ENCODE data around the gene MUC2. TPM values are rescaled to one million over a fixed set of nuclear protein-coding genes. Genes with fewer than 3 reads are reported as not detected.

The MUC2 gene
- total RNA-seq, 4 donors from 2014 or later: 269 to 910 (median 671) TPM

DNA sequence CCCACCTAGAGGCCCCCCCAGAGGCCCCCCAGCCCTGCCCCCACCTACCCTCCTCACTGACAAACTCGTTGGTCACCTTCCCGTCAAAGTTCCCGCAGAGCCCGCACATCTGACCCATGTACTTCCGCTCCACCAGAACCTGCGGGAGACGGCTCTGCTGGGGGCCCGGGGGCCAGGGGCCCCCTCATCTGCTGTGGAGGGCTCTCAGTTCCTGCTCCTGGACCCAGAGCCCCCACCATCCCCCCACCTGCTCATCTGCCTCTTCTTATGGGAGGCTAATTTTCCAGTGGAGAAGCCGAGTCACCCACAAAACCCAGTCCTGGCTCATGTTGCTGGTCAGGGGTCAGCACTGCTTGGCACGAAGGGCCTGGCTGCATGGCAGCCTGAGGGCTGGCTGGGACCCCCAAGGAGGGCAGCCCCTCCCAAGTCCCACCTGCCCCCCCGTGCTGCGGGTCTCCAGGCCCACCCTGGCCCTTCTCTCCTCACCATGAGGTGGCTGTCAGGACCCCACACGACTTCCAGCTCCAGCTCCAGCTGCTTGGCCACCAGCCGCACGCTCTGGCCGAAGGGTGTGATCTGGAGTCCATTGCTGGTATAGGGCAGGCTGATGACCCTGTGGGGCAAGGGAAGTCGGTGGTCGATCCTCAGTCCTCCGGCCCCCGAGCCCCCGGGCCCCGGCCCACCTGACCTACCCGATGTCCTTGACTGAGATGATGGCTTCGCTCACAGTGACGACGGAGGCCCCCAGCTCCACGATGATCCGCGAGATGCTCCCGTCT lies 43.4 kb upstream of the MUC2 start:
- WGBS, 2 donors (ENCODE audit: low coverage in 1 of 2): 76% methylated on average over 30 of the region's 30 CpGs; no CpG with 5 or more reads in 1 of the 2 donors
- H3K36me3 ChIP-seq: no peaks in the 10 kb centered on the region
- no peak overlapping the region for H3K4me3 ChIP-seq
- H3K27ac ChIP-seq: no peak overlapping the region
- intact Hi-C loops (cut with DNase I; ENCODE audit: low total_unique reads) (no loop called here), in situ Hi-C loops (cut with MboI; ENCODE audit: low pct_ligation_motif_present in 1 of 4, low pct_unique_long_range_greater_than_20kb in 1 of 4, low sequenced_read_pairs in 3 of 4) (loop anchor here in 3 of 4 donors (25.0 kb wide), 2 partner anchors 119 to 169 kb away; partner anchors contain the start of gene CHID1 (in 1 of the 3))
- no peaks in the 10 kb centered on the region for H3K9me3 ChIP-seq
- H3K27me3 ChIP-seq: peaks cover 13% of the 10 kb centered on the region
- no peaks in the 10 kb centered on the region for H3K4me1 ChIP-seq
- TF ChIP-seq POLR2AphosphoS5 (IDR thresholded peaks at IDR 0.05): no peak
- TF ChIP-seq, protein P1, sequence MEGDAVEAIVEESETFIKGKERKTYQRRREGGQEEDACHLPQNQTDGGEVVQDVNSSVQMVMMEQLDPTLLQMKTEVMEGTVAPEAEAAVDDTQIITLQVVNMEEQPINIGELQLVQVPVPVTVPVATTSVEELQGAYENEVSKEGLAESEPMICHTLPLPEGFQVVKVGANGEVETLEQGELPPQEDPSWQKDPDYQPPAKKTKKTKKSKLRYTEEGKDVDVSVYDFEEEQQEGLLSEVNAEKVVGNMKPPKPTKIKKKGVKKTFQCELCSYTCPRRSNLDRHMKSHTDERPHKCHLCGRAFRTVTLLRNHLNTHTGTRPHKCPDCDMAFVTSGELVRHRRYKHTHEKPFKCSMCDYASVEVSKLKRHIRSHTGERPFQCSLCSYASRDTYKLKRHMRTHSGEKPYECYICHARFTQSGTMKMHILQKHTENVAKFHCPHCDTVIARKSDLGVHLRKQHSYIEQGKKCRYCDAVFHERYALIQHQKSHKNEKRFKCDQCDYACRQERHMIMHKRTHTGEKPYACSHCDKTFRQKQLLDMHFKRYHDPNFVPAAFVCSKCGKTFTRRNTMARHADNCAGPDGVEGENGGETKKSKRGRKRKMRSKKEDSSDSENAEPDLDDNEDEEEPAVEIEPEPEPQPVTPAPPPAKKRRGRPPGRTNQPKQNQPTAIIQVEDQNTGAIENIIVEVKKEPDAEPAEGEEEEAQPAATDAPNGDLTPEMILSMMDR (IDR thresholded peaks at IDR 0.05): no peak
- TF ChIP-seq POLR2A (IDR thresholded peaks at IDR 0.05): no peak
- no peak for TF ChIP-seq EP300 (IDR thresholded peaks at IDR 0.05; ENCODE audit: low read depth)
- no peak for DNase-seq

DNA sequence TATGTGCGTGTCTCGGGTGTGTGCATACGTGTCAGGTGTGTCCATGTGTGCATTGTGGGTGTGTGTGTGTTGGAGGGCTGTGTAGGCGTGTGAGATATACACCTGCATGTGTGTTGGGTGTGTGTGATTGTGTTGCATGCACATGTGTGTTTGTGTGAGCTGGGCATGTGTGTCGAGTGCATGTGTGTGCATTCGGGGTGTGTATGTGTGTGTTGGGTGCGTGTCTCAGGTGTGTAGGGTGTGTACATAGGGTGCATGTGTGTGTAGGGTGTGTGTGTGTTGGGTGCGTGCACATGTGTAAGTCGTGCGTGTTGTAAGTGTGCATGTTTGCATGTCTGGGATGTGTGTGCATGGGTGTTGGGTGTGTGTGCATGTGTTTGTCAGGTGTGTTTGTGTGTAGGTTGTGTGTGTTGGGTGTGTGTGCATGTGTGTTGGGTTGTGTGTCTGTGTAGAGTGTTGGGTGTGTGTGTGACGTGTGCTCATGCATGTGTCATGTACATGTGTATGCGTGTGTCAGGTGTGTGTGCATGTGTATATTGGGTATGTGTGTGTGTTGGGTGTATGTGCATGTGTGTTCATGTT lies 42.3 kb upstream of the MUC2 start:
- in situ Hi-C loops (cut with MboI; ENCODE audit: low pct_ligation_motif_present in 1 of 4, low pct_unique_long_range_greater_than_20kb in 1 of 4, low sequenced_read_pairs in 3 of 4) (loop anchor here in 3 of 4 donors (25.0 kb wide), 2 partner anchors 120 to 170 kb away; partner anchors contain the start of gene CHID1 (in 1 of the 3)), intact Hi-C loops (cut with DNase I; ENCODE audit: low total_unique reads) (no loop called here)
- DNase-seq: no peak
- Histone ChIP-seq H3K4me3 (no peak overlapping the region), H3K4me1 (no peaks in the 10 kb centered on the region), H3K9me3 (no peaks in the 10 kb centered on the region), H3K27ac (no peak overlapping the region), H3K36me3 (no peaks in the 10 kb centered on the region), H3K27me3 (peaks cover 24% of the 10 kb centered on the region)
- TF ChIP-seq POLR2A (IDR thresholded peaks at IDR 0.05): no peak
- TF ChIP-seq POLR2AphosphoS5 (IDR thresholded peaks at IDR 0.05): no peak
- TF ChIP-seq, protein P1 (IDR thresholded peaks at IDR 0.05): no peak
- TF ChIP-seq EP300 (IDR thresholded peaks at IDR 0.05; ENCODE audit: low read depth): no peak
- 92% methylated on average over 12 of the region's 12 CpGs; no CpG with 5 or more reads in 1 of the 2 donors for WGBS, 2 donors (ENCODE audit: low coverage in 1 of 2)

DNA sequence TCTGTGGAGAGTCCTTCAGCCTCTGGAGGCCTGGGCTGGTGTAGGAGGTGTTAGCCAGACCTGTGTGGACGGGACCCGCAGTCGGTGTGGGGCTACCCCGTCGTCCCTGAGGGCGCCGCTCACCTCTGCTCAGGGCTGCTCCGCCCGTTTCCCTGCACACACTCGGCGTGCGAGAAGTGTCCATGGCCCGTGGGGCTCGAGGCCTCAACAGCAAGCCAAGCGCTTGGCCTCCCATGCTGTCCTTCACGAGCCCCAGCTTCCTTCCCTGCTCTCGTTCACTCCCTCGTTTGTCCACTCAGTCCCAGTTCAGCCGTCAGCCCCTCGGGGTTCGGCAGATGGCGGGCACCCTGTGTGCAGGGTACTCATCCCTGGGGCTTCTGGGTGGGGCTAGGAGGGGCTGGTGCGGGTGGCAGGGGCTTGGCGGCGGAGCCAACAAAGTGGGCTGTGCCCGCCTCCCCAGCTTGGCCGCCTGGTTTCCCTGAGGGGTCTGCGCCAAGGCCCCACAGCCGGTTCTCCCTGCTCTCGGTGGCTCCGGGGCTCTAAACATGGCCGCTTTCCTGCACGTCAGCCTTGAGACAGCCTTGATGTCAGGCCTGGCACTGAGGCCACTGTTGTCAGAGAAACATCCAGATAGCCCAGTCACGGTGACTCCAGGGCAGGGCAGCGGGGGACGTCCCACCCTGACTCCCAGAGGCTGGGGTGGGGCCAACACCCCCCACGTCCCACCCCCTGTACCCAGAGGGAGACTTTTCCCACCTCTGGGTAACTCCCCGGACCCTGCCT lies 41.5 kb upstream of the MUC2 start:
- H3K27ac ChIP-seq: no peak overlapping the region

More for the DNA sequence above, 41.5 kb upstream of the MUC2 start:
- Histone ChIP-seq H3K4me1 (no peaks in the 10 kb centered on the region), H3K9me3 (no peaks in the 10 kb centered on the region), H3K4me3 (no peak overlapping the region), H3K36me3 (no peaks in the 10 kb centered on the region), H3K27me3 (peaks cover 29% of the 10 kb centered on the region)
- TF ChIP-seq, protein P1 (IDR thresholded peaks at IDR 0.05): no peak
- TF ChIP-seq POLR2A (IDR thresholded peaks at IDR 0.05) (no peak), EP300 (IDR thresholded peaks at IDR 0.05; ENCODE audit: low read depth) (no peak), POLR2AphosphoS5 (IDR thresholded peaks at IDR 0.05) (no peak)
- DNase-seq: no peak
- intact Hi-C loops (cut with DNase I; ENCODE audit: low total_unique reads): no loop called here
- 78% methylated on average over 38 of the region's 38 CpGs; no CpG with 5 or more reads in 1 of the 2 donors for WGBS, 2 donors (ENCODE audit: low coverage in 1 of 2)
- in situ Hi-C loops (cut with MboI; ENCODE audit: low pct_ligation_motif_present in 1 of 4, low pct_unique_long_range_greater_than_20kb in 1 of 4, low sequenced_read_pairs in 3 of 4): loop anchor here in 3 of 4 donors (25.0 kb wide), 2 partner anchors 121 to 171 kb away; partner anchors contain the start of gene CHID1 (in 1 of the 3)
